D721Med (cell line): ENCODE data around the gene MME.
"Not testable (repeated sequence)": the region's sequence is repeated elsewhere in the genome, so short reads cannot be mapped to it uniquely, and the experiment has no call there.

Experiments
- DNase-seq: peaks from one replicate; pipeline ENCODE4 v3.0.0; 2011; ENCODE audit warnings: low spot score; ENCODE audit not compliant: insufficient read length
- FAIRE-seq: peaks from 2 replicates; lab custom pipeline; 2011; peaks lifted over from hg19 to GRCh38; lab: Jason Lieb, UNC
- CTCF ChIP-seq: IDR thresholded peaks from 2 replicates; pipeline ENCODE4 v1.5.1; 2012; ENCODE audit warnings: mild to moderate bottlenecking, control low read depth; ENCODE audit not compliant: insufficient read depth; ENCODE audit errors: missing control alignments

MME gene

DNA sequence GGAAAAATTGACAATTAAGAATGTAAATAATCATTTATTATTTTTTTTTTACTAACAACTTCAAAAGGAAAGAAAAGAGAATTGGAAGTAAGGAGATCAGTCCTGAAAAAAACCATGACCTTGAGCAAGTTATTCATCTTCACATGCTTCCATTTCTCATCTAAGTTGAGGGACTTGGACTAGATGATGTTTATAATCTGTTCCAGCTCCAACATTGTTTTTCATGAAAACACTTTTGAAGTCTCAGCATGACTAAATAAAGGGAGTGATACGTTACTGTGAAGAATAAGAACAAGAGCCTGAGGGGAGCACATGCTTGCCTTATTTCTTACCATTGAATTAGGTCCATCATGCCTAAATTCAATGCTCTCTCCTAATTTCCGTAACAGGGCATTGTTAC is 117.7 kb downstream of the MME start:
- no peak for FAIRE-seq
- no peak for TF ChIP-seq CTCF
- DNase-seq = no peak

DNA sequence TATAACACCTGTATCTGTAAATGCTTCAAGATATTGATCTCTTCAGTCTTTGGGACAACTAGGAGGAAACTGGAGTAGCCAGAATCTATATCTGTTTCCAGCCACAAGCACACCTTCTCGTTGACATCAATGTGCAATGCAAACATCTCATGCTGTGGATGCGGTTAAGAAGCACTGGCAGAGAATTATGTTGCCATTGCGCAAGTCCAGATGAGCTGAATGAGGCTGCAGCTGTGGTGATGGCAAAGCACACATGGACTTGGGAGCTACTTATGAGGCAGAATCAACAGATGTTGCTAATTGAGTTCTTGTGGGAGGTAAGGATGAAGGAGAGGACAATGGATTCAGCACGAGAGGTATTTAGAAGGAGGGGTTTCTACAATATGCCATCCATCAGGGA is 122.5 kb downstream of the MME start:
- no peak for TF ChIP-seq CTCF
- DNase-seq (no peak), FAIRE-seq (no peak)

- DNase-seq (no peak), FAIRE-seq (no peak)
- no peak for TF ChIP-seq CTCF
Measured at GRCh38 chr3:155204851-155205250, 124.7 kb downstream of the MME start.

DNA sequence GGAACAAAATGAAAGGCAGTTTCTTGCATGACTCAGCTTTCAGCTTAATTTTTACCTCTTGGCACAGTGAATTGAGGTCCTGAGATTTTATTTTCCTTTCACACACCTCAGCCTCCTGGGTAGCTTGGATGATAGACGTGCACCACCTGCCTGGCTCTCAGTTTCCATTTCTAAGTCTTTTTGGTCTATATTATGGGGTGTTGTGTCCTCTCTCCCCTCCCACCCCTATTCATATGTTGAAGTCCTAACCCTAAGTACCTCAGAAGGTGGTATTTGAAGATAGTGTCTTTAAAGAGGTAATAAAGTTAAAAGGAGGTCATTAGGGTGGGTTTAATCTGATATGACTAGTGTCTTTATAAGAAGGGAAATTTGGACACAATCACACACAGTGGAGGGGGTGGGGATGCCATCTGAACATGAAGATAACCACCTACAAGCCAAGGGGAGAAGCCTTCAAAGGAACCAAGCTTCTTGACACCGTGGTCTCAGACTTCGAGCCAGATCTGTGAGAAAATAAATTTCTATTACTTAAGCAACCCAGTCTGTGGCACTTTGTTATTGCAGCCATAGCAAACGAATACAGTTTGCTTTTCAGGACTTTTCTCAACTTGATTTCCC is 128.2 kb downstream of the MME start:
- TF ChIP-seq CTCF = no peak
- DNase-seq = no peak
- FAIRE-seq = no peak

DNA sequence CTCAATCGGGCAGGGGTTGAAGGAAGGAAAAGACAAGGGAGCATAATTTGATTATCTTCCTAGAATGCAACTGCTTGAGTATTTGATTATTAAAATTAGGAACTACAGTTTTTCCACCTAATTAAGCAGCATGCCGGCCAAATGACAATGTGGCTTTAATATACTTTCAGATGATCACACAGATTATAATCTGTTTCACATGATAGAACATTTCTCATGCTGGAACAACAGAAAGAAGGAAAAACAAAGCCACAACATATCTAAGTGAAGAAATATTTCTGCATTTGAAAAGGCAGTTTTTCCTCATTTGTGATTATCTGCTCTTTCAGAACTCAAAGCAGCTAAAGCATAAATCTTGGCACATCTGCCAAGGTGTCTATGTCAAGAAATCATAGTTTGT is 130.6 kb downstream of the MME start:
- DNase-seq (no peak), FAIRE-seq (no peak)
- TF ChIP-seq CTCF = no peak

DNA sequence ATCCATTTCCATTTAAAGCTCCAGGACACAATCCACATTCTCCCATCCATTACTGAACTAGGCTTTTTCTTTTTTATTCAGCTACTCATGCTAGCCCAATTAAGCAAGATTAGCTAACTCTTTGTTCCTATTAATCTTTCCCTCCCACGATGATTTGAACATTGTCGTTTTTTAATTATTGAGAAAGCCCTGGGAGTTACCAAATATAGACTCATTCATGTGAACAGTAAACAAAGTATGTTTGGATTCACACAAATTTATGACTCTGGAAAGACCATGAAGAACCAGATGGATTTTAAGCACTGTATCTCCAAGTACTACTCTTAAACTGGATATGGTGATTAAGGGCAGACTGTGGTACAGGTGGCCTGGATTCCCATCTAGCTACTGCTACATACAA is 131.1 kb downstream of the MME start:
- no peak for TF ChIP-seq CTCF
- FAIRE-seq = no peak
- DNase-seq = no peak

- DNase-seq (no peak), FAIRE-seq (no peak)
- no peak for TF ChIP-seq CTCF
Measured at GRCh38 chr3:155211940-155212339, 131.8 kb downstream of the MME start.

DNA sequence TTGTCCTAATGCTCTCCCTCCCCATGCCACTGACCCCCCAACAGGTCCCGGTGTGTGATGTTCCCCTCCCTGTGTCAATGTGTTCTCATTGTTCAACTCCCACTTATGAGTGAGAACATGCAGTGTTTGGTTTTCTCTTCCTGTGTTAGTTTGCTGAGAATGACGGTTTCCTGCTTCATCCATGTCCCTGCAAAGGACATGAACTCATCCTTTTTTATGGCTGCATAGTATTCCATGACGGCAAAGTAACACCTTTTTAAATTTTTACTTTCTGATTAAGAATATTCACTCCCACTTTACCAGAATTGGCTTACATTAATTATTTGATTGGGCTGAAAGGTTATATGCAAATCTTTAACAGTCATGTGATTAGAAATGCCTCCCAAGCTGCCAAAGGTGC is 135.9 kb downstream of the MME start:
- not testable (repeated sequence) for DNase-seq, FAIRE-seq
